ENCODE results near the gene KDM2B.

KDM2B gene

DNA sequence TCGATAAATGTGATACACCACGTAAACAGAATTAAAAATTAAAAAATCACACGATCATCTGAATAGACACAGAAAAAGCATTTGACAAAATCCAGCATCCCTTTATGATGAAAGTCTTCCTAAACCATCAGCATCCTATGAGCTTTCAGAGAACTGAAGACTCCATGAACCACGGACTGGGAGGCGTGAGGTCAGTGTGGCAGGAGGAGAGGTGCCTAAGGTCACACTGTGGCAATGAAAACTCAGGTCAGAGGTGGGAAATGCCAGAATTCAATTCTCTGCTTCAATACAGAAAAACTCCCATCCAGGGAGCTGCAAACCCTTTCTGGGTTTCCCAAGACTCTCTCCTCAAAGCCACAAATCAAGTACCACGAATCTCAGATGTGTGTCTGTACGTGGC, 51.6 kb downstream of the KDM2B start:
- DNase-seq (ENCODE audit: low spot score) = no peak

DNA sequence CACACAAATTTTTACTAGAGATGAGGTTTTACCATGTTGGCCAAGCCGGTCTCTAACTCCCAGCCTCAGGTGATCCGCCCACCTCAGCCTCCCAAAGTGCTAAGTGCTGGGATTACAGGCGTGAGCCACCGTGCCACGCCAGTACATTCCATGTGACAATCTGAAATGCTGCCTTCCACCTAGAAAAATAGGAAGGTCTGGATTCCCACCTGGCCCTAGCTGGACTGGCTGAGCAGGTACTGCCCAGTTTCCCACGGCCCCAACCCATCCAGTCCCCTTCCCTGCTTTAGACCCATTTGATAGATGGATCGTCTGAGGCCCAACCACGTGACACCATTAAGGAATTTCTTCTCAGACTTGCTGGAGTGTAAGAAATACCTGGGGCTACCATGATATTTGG, 55.4 kb downstream of the KDM2B start:
- DNase-seq (ENCODE audit: low spot score) = no peak

DNA sequence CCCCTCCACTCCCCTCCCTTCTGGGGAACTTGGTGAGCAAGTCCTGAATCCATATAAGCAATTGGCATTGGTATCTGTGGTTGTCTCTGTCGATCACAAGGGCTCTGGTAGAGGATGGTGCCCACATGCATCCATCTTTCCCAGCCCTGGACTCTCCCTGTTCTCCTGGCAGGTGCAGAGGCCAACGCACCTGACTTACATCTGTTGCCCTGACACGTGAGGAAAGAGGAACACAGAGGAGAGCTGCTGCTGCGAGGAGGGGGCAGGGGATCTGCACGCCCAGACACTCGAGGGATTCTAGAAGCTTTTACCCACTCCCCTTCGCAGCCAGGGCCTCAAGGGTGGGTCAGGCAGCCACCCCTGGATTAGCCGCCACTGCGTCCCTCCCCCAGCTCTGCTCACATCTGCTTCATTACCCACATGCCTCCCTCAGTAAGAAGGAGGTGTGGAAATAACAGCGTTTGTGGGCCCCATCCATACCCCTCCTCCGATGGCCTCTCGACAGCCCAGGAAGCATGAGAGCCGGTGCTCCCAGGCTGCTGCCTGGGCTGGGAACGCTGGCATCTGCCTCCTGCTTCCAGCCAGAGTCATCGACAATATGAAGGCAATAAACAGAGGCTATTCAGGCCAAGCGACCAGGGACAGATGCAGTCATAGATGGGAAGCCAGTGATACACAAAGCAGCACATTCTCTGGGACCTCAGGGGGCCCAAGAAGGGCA, 56.5 kb downstream of the KDM2B start:
- DNase-seq (ENCODE audit: low spot score) = no peak

DNA sequence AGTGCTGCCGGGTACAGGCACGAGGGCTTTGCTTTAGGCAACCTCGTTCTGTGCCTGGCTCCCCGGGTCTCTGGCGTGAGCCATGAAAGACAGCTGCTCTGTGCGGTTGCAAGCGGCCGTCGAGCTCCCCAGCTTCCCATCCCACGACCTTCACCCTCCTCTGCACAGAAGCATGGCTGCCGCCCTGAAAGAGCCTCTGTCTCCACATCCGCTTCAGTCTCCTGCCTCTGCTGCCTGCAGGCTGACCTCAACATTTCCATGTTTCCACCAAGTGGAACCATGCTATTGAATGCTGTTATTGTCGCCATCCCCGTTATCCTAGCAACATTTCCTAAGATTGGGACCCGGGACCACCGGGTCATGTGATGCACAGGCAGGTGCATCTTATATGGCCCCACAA, 57.1 kb downstream of the KDM2B start:
- DNase-seq (ENCODE audit: low spot score) = no peak

DNA sequence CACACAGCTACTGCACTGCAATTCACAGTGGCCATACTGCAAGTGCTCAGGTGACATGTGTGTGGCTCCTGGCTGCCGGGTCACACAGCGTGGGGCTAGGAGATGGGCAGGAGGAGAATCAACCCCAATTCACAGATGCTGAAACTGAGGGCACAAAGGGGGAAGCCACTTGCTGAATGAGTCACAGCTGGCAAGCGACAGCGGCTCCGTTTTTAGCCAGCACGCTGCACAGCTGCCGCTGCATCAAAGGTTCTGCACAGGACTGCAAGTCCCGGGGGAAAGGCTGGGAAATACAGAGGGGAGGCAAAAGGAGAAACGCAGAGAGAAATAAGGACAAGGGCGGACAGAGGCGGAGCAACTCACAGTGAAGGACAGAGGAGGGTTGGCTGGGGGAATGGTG, 57.9 kb downstream of the KDM2B start:
- DNase-seq (ENCODE audit: low spot score) = no peak

- DNase-seq (ENCODE audit: low spot score) = no peak
These were observed 60.2 kb downstream of the KDM2B start for GRCh38 chr12:121520586-121521086.

GRCh38 chr12:121520119-121520518, 60.7 kb downstream of the KDM2B start:
- DNase-seq (ENCODE audit: low spot score) = no peak

DNA sequence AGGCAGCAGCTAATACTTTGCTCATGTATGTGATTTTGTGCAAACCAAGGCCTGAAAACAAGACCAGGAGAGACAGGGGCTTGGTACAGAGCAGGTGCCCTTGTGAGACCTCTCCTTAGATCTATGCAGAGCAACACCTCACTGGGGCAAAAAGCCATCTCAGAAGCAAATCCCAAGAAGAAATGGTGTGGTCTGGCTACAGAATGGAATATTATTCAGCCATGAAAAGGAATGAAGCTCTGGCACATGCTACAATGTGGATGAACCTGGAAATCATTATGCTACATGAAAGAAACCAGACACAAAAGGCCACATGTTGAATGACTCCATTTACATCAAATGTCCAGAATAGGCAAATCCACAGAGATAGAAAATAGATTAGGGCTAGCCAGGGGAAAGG, 61.6 kb downstream of the KDM2B start:
- no peak for DNase-seq (ENCODE audit: low spot score)

DNA sequence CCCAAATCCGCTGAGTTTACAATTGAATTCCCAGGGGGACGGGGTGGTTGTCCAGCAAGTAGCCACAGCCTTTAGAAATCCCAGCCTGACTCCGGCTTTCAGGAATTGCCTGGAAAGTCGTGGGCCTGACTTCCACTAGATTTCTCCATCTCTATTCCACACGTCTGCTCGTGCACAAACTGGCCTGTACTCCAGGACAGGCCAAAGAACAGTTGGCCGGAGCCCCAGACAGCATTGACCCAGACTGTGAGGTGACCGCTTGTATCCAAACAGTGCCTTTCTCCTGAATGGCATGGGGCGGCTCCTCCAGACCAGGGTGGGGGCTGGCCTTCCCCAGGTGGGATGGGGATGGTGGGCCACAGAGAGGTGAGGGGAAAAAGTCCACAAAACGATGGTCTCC, 62.2 kb downstream of the KDM2B start:
- DNase-seq (ENCODE audit: low spot score) = no peak

DNA sequence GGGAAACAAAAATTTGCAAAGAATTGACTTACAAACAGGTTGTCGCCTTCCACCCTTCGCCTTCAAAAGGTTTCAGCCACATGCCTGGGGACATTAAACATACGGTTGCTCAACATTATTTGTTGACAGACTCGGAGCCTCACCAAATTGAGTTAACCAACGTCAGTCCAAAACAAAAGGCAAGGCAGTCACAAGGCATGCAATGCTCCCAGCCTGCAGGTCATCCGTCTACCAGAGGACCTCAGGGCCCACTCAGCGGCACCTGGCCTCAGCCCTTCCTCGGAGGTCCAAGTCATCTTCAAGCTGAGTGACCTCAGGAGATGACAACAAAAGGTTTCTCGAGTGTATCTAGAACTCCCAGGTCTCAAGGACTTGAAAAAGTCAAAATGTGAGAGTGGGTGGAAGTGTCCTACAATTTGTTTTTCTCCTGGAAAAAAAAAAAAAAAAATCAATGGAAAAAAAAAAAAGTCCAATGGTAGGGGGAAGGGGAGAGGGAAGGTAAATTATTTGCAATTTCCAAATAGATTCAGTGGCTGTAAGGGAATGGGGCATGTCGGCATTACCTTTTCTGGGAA, 64.3 kb downstream of the KDM2B start:
- DNase-seq (ENCODE audit: low spot score) = no peak

- DNase-seq (ENCODE audit: low spot score) = no peak
These were observed 65.2 kb downstream of the KDM2B start for GRCh38 chr12:121515615-121516014.

- DNase-seq (ENCODE audit: low spot score) = no peak
These were observed 66.6 kb downstream of the KDM2B start for GRCh38 chr12:121514184-121514742.

GRCh38 chr12:121513464-121514183, 67.2 kb downstream of the KDM2B start:
- no peak for DNase-seq (ENCODE audit: low spot score)

GRCh38 chr12:121512561-121512960, 68.3 kb downstream of the KDM2B start:
- DNase-seq (ENCODE audit: low spot score) = no peak

- DNase-seq (ENCODE audit: low spot score) = no peak
These were observed 68.9 kb downstream of the KDM2B start for GRCh38 chr12:121511916-121512315.

DNA sequence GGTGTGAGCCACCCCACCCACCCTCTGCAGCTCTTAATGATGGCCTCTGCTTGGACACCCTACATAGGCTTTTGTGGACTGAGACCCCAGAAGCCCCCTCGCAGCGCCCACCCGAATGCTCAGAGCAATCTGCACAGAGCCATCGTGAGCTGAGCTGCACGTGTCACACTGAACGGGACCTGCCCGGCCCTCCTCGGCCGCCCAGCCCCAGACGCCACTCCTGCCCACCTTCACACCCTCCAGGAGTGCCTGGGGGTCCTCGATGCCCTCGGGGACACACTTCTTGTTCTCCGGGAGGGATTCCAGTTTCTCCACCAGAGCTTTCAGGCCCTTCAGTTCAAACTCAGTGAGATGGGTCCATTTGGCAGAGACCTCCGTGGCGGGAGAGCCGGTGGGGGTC, 71.5 kb downstream of the KDM2B start:
- no peak for DNase-seq (ENCODE audit: low spot score)

DNA sequence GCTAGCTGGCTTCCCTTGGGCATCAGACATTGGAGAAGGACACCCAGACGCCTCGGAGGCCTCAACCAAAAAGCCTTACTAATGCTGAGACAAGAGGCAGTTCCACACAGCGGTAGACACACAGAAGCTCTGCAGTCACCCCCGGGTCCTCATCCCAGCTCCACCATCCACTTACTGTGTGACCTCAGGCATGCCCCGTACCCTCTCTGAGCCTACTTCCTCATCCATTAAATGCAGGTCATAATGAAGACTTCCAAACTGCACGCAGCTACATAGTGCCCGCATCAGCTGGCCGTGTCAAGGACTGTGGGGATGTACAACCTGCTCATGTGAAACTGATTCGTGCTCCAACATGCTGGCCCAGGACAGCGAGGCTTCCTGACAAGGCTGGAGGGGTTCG, 72.3 kb downstream of the KDM2B start:
- no peak for DNase-seq (ENCODE audit: low spot score)

DNA sequence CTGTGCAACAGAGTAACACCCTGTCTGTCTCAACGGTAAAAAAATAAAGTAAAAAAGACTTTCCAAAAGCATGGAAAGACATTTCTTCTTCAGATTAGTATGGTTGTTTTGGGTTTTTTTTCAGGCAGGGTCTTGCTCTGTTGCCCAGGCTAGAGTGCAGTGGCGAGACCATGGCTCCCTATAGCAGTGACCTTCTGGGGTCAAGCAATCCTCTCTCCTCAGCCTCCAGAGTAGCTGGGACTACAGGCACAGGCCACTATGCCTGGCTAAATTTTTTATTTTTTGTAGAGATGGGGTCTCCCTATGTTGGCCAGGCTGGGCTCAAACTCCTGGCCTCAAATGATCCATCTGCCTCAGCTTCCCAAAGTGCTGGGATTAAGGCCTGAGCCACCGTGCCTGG, 72.8 kb downstream of the KDM2B start:
- no peak for DNase-seq (ENCODE audit: low spot score)

- DNase-seq (ENCODE audit: low spot score) = no peak
These were observed 73.6 kb downstream of the KDM2B start for GRCh38 chr12:121507245-121507644.

- DNase-seq (ENCODE audit: low spot score) = no peak
These were observed 75.3 kb downstream of the KDM2B start for GRCh38 chr12:121505513-121505912.

DNA sequence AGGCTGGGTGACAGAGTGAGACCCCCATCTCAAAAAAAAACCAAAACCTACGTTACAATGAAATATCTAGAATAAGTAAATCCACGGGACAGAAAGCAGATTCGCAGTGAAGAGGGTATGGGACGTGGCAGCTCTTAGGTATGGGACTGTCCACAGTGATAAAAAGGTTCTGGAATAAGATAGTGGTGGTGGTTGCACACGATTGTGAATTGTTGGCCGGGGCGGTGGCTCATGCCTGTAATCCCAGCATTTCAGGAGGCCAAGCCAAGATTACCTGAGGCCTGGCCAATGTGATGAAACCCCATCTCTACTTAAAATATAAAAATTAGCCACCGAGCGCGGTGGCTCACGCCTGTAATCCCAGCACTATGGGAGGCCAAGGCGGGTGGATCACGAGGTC, 76.3 kb downstream of the KDM2B start:
- no peak for DNase-seq (ENCODE audit: low spot score)

DNA sequence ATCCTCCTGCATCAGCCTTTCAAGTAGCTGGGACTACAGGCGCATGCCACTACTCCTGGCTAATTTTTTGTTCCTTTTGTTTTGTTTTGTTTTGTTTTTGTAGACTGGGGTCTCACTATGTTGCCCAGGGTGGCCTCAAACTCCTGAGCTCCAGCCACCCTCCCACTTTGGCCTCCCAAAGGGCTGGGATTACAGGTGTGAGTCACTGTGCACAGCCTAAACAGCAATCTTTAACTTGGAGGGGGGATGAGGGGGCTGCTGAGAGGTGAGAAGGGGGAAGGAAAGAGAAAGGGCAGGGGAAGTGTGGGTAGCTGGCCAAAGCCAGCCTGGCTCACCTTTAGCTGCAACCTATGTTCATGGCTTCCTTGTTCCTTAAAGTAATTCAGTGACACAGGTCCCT, 77.4 kb downstream of the KDM2B start:
- DNase-seq (ENCODE audit: low spot score) = no peak

DNA sequence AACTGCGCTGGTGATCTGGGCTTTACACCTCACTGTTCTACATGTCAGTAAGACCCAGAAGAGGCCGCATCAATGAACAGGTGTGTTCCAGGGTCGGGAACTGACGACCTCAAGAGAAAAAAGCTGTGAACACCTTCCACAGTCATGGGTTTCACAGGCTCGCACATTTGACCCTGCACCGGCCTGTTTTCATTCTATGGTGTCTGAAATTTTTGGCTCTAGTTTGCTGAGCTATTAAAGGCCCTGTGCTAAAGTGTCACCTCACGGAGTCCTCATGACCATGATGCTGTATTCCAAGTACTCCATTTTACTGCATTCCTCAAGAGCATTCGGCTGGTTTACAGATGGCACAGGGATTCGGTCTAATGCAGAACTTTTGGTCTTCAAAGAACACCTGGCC, 78.9 kb downstream of the KDM2B start:
- DNase-seq (ENCODE audit: low spot score) = no peak

Data from activated CD4-positive, alpha-beta T cell treated with anti-CD3 and anti-CD28 coated beads, Interleukin-2, Interleukin-4, amounts not matched to agents 100 ng/mL and 50 ng/mL, durations not matched to agents 16 hours and 8 hours (primary cell).